Fibroblast of skin of back (primary cell): ENCODE data around the gene AUTS2.

Experiments
- DNase-seq: peaks from one replicate; pipeline ENCODE4 v3.0.0-alpha.2; 2013

AUTS2 gene

GRCh38 chr7:70618020-70618551 is 1019.8 kb downstream of the AUTS2 start:
- no peak for DNase-seq

DNA sequence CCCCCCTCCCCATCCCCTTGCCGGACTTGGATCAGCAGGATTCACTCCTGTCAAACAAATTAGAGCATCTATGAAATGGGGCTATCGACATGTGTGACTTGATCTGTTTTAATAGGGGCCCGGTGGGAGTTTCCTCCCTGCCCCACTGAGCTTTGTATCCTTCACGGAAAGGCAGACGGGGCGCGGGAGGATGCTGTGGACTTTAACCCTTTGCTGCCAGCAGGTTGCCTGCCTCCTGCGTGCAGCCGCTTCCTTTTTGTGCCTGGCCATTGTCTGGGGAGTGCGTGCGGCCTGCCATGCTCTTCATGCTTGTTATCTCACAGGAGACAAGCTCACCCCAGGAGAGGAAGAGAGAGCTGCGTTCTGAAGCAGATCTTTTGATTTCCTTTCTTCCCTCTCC is 1020.9 kb downstream of the AUTS2 start:
- no peak for DNase-seq

DNA sequence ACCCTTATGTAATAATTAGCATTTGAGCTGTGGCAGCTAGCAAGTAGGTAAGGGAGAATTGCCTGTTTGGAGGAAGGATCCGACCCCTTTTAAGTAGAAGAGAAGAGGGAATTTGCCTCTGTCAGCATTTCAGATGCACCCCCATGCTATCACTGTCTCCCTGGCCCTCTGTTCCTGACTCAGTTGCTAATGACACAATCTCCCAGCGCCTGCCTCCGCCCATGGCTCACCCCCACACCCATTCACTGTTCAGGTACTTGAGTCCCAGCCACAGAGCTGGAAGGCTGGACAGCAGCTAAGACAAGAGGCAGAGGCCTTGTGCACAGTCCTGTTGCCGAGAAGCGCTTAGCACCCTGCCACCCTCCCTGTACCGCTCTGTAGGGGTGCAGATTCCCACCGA is 1021.4 kb downstream of the AUTS2 start:
- DNase-seq, result no peak

DNA sequence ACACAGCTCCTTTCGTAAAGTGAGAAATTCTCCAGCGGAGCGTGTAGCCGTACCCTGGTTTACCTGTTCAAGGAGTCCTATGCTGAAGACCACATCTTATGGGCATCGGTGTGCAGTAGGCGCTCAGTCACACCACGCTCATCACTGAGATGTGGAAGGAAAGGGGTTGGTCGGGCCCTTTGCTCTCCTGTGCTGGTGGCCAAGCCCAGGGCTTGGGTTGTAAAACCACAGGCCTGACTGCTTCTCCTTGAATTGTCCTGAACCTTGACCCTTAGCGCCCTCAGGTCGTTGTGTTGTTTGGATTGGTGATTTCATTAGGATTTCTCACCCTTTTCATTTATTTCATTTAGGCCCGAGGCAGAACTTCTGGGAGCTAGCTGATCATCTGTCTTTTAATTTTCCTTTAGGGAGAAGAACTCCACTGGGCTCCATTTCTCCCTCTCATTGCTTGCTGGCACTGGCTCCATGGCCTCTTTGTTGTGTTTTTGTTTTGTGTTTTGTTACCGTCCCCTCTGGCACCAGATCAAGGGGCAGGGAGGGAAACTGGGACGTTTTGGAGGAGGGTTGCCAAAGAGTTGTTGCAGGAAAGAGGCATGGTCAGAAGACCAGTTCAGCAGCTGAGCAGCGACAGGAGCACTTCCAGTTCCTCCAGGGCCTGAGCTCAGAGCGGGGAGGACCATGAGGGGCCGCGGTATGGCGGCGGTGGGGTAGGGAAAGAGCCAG is 1022.2 kb downstream of the AUTS2 start:
- no peak for DNase-seq

GRCh38 chr7:70621954-70622600 is 1023.8 kb downstream of the AUTS2 start:
- DNase-seq, result no peak

DNA sequence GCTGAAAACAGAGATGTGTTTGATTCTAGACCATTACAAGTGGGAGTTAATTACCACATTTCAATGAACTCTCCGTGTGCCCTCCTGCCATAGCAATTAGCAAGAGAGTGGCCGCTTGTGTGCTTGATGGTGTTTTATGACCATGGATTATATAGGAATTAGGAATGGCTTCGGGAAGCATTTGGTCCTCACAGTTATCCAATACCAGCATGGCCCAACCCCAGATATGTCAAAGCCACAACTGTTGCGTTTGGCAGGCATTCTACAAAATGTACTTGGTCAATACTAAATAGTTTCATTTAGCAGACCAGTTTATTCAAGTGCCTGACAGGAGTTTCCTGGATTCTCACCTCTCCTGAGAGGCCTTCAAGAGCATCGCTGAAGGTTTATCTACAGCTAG is 1024.7 kb downstream of the AUTS2 start:
- no peak for DNase-seq

GRCh38 chr7:70624500-70625103 is 1026.3 kb downstream of the AUTS2 start:
- DNase-seq, result no peak

GRCh38 chr7:70627461-70627860 is 1029.2 kb downstream of the AUTS2 start:
- no peak for DNase-seq

DNA sequence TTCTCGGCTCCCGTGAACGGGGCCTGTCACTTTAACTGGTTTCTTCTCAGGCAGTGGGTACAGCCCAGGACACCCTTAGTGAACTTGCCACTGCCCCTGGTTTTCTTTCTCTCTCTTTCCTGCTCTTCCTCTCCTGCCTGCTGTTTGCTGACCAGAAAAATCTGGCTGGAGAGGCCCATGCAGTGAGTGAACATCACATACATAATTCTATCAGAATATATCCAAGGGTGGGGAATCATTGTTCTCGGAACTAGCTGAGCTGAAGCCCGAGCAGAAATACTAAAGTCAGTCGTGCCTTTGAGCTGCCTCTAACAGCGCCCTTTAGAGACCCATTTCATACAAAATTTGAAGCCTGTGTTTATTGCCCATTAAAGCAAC is 1032.2 kb downstream of the AUTS2 start:
- peak; percentile 27 for DNase-seq

DNA sequence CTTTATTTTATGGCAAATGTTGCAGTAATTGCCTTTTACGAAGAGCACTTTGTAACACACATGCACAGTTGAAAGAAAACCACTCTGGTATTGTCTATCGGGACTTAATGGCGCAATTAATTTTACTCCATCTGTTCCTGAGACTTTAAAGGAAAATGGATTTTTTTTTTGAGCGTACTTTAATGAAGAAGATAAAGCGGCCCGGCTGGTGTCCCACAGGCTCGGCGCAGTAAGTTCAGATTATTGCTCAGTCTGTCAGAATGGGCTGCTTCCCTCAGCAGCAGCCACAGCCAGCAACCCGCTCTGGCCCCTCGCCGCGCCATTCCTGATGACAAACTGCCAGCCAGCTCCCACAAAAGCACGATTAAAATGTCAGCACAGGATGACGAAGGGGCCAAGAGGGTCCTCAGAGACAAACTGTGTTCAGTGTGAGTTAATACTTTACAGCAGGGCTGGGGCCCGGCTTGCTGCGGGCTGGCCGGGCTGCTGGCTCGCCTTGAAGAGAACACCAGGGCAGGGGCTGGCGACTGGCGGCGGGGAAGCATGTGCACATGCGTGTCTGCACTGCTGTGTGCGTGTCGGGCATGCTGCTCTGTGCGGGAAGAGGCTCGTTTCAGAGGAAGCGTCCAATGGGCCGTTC is 1032.7 kb downstream of the AUTS2 start:
- peak; percentile 90 for DNase-seq

- no peak for DNase-seq
Measured at GRCh38 chr7:70631718-70632117, 1033.4 kb downstream of the AUTS2 start.

- DNase-seq, result no peak
Measured at GRCh38 chr7:70632400-70632799, 1034.1 kb downstream of the AUTS2 start.

DNA sequence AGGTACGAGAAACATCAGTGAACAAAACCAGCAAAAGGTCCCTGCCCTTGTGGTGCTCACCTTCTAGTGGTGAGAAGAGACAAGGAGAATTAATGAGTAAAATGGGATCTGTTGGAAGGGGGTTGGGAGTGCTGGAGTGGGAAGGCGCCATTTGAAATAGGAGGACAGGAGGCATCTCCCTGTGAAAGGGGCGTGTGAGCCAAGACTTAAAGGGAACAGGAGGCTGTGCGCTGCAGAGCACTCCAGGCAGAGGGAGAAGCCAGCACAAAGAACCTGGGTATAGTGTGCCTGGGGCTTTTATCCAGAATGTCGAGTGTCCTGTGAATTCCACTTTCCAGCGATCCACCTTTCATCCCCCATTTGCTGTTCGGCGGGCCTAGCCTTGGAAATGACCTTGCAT is 1035.8 kb downstream of the AUTS2 start:
- no peak for DNase-seq

GRCh38 chr7:70634610-70635068 is 1036.4 kb downstream of the AUTS2 start:
- peak; percentile 97 for DNase-seq

DNA sequence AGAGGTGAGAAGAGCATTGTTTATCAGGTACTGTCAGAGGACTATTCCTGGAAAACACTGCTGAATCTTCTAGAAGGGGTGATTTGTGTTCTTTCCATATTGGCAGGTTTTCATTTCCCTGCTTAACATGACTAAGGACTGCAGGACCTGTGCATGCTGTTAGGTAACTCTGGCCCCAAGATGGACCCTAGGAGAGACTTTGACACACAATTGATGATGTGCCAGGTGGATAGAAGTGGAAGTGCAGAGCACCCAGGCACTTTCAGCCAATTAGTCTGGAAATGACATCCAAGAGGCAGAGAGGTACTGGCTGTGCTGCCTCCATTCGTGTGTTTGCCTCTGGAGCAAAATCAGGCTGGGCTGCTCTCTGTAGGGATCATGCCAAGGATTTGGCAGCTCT is 1037.4 kb downstream of the AUTS2 start:
- DNase-seq, result no peak

- DNase-seq, result no peak
Measured at GRCh38 chr7:70636169-70636568, 1037.9 kb downstream of the AUTS2 start.

DNA sequence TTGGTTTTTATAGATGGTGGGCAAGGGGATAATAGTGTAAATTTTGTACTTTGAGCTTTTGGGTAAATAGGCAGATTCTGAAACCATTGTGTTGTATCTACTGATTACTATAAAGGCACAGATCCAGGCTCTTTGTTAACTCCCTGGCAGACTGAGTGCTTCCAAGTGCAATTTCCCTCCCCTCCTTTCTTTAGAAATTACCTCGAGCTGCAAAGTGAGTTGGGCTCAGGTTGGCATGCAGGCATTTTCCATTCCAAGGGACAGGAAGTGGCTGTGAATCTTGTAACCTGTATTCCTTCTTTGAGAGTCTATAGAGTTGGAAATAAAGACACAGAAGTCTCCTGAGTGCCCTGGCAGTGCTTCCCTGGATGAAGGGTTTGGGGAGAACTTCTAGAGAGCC is 1039.5 kb downstream of the AUTS2 start:
- DNase-seq, result no peak

DNA sequence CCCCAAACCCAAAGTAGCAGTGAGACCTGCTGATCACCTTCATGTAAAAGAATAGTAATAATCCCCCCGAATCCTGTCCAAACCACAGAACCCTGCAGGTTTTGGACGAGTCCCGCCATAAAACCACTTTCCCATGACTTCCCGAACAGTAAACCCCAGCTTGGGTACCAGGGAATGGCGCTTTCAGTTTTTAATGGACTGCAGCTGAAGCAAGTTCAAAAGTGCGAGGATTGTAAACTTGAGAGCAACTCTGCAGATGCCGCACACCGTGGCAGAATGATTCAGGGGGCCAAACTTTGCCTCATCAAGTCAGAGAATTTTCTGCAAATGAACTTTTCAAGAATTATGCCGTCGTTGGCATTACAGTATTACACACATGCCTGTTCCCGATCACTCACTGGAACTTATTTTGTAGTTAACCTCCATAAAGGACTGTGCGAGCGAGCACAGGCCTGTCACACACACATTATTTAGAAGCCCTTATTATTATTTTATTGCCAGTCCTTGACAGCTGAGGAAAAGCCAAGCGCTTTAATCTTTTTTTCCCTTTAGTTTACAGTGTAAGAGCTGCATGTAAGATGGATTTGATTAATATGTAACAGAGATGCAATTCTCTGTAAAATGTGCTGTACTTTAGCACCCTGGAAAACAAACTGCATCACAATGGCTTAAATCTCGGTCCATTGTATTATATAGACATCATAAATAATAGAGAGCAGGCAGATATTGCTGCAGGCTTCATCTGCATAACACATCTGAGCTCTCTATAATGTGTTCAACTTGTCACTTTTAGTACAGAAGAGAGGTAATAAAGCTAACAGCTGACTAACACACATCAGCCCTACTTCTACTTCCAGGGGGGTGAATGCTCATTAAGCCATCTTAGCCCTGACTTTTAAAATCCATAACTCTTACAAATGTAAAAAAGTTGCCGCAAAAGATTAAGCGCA is 1040.2 kb downstream of the AUTS2 start:
- no peak for DNase-seq

DNA sequence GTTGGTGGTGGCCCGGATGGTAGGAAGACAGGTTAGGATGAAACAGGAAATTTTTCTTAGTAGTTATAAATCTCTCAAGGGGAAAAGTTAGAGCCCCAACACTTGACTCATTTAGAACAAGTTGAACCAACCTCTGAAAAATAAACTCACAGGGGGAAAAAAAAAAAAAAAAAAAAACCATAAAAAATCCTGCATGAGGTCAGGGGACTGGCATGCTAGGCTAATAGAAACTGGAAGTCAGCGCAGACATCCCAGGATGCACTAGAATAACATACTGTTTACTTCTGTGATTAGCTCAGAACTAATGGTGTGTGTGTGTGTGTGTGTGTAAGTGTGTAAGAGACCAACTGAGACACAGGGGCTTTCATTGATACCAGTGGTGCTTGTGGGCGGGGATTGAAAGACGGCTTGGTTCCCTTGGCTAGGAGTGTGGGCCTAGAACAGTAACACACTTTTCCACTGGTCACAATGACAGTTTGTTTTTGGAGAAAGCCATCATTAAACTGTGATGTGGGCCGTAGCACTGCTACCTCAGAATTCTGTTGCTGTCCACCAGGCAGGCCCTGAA is 1042.1 kb downstream of the AUTS2 start:
- peak; percentile 84 for DNase-seq

DNA sequence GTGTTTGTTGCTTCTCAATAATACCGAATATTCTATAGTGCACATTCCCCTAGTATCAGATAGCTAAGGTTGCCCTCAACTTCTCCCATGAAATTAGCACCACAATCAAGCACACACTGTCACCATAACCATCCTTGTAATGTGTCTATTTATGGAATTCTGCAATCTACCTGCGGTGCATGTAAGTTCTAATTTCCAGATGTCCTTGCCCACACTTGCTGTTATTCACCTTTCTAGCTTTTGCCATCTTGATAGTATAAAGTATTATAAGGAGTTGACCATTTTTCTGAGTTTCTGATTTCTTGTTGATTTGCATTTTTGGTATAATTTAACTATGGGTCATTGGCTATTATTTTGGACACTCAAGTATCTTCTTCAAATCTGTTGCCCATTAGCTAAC is 1043.6 kb downstream of the AUTS2 start:
- DNase-seq, result no peak

- DNase-seq, result no peak
Measured at GRCh38 chr7:70645279-70645678, 1047.0 kb downstream of the AUTS2 start.

GRCh38 chr7:70645876-70646351 is 1047.6 kb downstream of the AUTS2 start:
- no peak for DNase-seq
